Fibroblast of skin of left quadriceps (primary cell): ENCODE results near the gene NFIA.

Source experiments
- DNase-seq, 2 experiments: peaks; one replicate each; pipeline ENCODE4 v3.0.0-alpha.2; 2013; ENCODE audit warnings: low read depth in 2 of 2

Gene NFIA

GRCh38 chr1:61152469-61153105, 70.2 kb downstream of the NFIA start:
- DNase-seq, result no peak

DNA sequence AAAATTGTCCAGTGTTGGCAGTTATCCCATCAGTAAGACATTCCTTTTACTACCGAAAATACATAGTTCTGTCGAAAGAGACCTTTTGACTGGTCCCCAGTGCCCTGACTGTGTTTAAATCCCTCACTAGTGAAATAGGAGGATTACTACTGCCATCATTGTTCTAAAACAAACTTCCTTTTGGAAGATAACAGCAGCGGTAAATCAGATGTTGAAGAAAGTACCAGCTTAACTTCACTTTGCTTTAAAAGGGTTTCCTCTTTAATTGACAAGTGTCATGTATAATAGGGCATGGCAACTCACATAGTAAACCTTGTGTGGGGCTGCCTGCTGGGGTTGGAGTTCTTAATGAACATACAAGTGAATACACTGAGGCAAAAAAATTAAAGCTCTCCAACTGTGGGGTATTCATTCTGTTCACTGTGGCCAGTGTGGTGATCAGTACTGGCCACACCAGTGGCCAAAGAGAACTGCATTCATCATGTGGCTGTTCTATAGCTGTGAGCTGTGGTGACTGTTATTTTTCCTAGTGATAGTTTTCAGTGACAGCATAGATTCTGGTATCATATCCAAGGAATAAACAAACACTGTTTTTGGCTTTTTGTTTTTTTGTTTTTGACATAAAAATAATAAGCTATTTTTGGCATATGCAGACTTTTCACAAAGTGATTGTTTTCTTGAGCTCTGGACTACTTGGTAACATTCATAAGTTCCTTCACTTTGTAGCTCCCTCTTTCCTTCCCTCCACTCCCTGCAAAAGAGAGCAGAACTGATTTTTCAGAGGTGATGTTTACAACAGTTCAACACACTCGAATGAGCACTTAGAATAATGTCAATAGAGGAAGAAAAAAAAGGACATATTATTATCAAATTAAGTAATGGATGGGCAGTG, 74.5 kb downstream of the NFIA start:
- DNase-seq, result no peak

- DNase-seq, result peak; percentile 94 to 95
Measured at GRCh38 chr1:61157468-61157987, 75.2 kb downstream of the NFIA start.

- peak; percentile 82 to 86 for DNase-seq
Measured at GRCh38 chr1:61158591-61158990, 76.2 kb downstream of the NFIA start.

DNA sequence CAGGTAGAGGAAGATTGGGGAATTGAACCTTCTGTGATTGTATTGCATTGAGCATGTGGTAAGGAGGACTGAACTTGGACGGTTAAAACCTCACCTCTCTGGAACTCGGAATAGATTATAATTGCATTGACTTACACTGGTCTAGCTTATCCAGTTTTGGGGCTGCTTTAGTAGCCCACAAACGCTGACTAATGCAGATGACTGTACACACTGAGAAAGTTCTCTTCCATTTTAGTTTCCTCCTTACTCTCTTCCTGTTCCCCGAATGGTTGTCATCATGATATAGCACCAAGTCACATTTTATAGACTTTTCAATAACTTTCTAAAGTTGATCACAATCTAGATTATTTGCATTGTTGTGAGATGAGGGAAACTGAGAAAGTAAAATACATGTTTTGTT, 78.2 kb downstream of the NFIA start:
- DNase-seq, result no peak

DNA sequence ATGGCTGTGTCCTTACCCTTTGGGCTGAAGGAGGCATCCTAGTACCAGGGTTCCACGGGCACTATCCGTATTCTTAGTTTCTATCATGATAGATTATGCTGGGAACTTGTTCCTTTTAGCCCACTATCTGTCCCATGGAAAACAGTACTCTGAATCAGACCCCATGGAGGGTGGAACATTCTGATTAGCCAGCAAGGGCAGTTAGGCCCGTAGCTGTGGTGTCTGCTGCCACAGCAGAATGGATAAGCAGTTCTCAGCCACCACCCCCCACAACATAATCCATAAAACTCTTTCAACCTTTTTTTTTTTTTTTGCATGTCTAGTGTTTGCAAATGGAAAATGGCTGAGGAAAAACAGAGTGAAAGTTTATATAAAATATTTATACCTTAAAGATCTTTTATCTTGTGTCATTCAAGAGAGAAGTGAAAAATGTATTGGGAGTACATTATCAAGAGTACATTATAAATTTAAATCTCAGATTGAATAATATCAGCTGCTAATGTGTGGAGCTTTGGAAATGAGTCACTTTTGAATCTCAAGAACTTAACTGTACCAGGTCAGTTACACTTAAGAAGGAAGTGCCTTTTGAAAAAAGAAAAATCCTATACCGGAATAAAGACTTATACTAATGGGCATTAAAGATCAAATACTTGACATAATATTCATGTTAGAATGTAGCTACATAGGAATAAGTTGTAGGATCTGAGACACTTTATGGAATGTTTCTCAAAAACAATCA, 80.3 kb downstream of the NFIA start:
- DNase-seq, result no peak

DNA sequence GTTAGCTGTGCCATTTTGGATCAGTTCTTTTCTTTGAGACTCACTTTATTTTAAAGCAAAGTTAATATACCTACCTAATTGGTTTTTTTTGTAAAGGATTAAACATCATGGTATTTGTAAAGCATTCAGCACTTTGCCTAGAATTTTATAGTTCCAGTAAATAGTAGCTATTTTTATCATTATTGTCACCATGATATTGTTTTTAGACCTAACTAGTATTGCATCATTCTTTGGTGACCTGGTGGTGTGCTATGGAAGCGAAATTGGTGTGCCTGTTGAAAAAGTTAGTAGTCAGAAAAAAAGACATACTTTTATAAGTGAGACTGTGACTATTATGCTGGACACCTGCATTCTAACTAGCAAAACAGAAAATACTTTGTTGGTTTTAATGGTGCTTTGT, 81.0 kb downstream of the NFIA start:
- no peak for DNase-seq

DNA sequence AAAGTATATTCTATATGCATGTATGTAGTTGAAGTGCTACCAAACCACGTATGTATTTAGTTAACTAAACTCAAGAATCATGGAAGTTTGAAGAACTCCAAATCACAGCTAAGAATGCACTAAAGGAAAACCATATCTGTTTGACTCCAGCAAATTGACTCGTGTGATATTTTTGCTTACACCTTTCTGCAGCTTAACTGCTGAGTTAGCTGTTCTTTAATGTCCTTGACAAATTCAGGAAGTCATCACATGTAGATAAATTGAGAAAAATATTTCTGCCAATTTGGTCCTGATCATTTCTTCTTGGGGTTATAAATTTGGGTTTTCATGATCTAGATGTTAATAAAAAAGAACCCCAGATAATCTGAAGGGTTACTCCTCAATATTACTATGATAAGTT, 83.0 kb downstream of the NFIA start:
- no peak for DNase-seq

DNA sequence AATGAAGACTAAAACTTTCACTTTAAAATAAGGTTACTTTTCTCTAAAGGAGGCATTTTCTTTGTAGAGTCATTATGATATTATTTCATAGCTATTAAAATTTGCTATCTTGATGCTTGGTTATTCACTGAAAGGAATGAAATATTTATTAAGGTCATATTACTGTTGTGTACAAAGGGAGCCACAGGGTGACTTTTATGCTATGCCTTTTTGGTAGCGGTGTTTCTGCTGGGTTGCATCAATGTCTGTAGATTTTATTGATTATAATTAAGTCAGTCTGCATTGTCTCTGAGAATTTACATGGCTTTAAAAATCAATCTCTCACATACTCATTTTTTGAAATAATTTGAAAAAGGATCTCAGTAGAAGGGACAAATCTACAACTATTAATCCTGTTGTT, 84.9 kb downstream of the NFIA start:
- DNase-seq, result no peak

- no peak for DNase-seq
Measured at GRCh38 chr1:61169045-61169444, 86.7 kb downstream of the NFIA start.

- no peak for DNase-seq
Measured at GRCh38 chr1:61169634-61170033, 87.3 kb downstream of the NFIA start.

- DNase-seq, result no peak
Measured at GRCh38 chr1:61170328-61171238, 88.2 kb downstream of the NFIA start.

DNA sequence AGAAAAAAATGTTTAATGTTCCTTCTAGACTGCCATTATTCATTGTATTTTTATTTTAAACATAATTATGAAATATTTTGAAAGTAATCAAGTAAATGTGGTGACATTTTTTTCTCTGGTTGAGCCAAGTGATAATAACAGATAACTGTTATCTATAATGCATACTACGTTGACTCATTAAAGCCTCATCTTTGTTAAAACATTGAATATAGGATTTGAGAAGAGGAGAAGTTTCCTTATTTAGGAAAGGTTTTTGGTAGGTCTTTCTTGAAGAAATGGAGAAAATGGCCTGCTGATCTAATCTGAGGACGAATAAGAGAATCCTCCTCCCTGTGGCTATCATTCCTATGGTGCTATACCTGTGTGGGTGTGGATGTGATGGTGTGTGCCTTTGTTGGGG, 89.0 kb downstream of the NFIA start:
- no peak for DNase-seq

DNA sequence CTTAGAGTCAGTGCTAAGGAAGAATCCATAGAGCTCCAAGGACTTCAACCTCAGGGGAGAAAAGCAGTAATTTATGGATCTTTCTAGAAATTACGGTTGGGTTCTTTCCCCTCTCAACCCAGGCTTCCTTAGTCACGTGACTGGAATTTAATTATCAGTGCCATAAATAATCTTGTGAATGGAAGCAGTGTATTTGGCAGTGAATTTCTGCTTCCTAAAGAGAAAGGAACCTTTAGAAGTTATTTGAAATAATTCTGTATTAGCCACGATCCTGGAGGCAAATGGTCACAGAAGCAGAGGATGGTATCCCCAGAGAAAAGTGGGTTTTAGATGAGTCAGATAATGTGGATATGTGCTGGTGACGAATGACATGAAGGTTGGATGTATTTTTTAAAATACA, 89.6 kb downstream of the NFIA start:
- no peak for DNase-seq

GRCh38 chr1:61173118-61173517, 90.8 kb downstream of the NFIA start:
- no peak for DNase-seq

GRCh38 chr1:61174060-61174795, 91.9 kb downstream of the NFIA start:
- DNase-seq, result no peak

- DNase-seq, result no peak
Measured at GRCh38 chr1:61175976-61176375, 93.6 kb downstream of the NFIA start.

- DNase-seq, result no peak
Measured at GRCh38 chr1:61181067-61182038, 99.0 kb downstream of the NFIA start.

GRCh38 chr1:61182049-61182448, 99.7 kb downstream of the NFIA start:
- no peak for DNase-seq
